Cardiac fibroblast (primary cell): ENCODE results near the gene CHN2.

ENCODE experiments used
- DNase-seq, 2 donors: peaks; one replicate each; pipeline versions ENCODE4 v3.0.0 to v3.0.0-alpha.2; 2010; ENCODE audit warnings: low read depth in 2 of 2
- H3K4me3 ChIP-seq, 2 donors: replicated peaks in 1 of 2; 1 replicate in 1 of 2; 2 replicates in 1 of 2; pipeline ENCODE4 v1.5.1; 2011; ENCODE audit warnings: low read depth in 2 of 2, low read length in 2 of 2, mild to moderate bottlenecking in 2 of 2, moderate library complexity in 1 of 2
- CTCF ChIP-seq: IDR thresholded peaks from one replicate; pipeline ENCODE4 v1.5.1; 2011; ENCODE audit warnings: low read depth, mild to moderate bottlenecking, low read length, inconsistent platforms

CHN2 gene

DNA sequence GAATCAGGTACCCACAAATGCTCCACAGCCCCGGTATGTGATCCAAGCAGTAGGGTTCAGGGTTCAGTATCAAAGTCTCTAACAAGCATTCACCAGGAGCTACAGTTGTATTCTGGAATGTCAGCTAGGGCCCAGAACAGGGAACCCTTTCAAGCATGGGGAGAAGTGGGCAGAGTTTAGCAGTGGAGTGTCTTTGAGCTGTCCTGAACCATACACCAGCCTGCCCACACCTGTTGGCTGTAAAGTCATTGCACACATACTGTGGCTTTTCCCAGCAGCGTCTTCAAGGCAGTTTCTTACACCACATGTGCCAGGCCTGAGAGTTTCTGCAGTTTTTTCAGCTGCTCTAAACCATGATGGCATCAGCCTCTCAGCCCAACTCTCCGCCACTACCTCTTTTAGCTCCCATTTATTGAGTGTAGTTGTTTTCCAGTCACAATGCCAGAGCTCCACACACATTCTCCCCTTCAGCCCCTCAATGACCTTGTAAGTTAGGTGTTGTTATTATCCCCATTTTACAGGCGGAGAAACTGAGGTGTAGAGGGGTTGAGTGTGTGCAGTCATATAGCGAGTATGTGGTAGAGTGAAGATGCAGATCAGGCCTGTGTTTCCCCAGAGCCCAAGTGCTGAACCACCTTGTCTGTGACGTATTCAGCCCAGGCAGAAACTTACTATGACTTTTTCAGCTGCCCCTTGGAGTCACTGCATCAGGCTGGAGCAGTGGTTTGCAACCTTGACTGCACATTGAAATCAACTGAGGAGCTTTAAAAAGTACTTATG is 83.1 kb downstream of the CHN2 start:
- no peak for TF ChIP-seq CTCF
- DNase-seq = no peak
- no peak overlapping the region for H3K4me3 ChIP-seq

DNA sequence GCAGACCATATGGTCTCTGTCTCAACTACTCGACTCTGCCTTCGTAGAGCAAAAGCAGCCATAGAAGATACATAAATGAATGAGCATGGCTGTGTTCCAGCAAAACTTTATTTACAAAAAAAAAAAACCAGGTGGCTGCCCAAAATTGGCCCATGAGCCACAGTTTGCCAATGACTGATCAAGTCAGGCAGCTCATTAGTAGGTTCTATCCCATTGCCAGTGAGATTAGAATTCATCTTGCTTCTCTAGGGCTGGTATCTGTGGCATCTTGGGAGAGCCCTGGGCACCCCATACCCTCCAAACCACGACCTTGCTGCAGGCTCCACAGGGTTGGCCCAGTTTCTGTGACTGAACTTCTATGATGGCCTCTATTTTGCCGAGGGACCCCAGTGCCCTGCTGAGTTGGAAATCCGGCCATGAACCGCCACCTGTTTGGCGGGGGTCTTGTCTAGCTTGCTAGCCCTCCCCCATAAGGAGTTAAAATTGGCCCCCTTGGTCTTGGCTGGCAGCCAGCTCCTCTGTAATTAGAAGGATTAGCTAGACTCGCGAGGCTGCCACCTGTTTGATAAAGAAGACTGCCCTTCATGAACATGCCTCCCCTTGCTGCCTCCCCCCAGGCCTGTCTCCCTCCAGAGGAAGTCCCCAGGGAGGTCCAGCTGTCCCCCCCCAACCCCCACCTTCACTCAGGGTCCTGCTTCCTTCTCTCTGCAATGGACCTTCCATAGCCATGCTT is 83.9 kb downstream of the CHN2 start:
- no peak overlapping the region for H3K4me3 ChIP-seq
- no peak for TF ChIP-seq CTCF
- DNase-seq = no peak

- H3K4me3 ChIP-seq = no peak overlapping the region
- DNase-seq = peak; percentile 60 to 61
- no peak for TF ChIP-seq CTCF
Observed at GRCh38 chr7:29281782-29282541, 87.4 kb downstream of the CHN2 start.

DNA sequence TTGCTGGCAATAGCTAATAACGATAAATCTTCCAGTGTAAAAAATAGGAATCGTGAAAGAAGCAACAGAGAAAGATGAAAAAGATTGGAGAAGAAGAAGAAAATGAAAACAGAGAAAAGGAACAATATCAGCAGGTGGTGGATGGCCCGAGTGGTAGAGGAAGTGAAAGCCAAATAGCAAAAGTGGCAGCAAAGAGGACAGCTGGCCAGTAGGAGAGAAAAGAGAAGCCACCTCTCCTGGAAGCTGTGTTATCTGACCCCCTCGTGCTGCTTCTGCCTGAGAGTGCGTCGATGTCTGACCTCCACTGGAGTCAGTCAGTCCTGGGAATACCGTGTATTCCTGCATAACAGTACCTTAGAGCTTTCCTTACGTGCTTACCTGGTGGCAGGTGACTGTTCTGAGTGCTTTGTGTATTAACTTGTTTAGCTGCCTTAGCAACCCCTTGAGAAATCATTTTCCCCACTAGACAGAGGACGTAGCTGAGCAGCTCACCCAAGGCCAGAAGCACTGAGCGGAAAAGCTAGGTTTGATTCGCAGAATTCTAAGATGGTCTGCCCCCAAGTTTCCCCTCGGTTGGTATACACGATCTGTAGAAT is 88.3 kb downstream of the CHN2 start:
- TF ChIP-seq CTCF = no peak
- DNase-seq = no peak
- no peak overlapping the region for H3K4me3 ChIP-seq

DNA sequence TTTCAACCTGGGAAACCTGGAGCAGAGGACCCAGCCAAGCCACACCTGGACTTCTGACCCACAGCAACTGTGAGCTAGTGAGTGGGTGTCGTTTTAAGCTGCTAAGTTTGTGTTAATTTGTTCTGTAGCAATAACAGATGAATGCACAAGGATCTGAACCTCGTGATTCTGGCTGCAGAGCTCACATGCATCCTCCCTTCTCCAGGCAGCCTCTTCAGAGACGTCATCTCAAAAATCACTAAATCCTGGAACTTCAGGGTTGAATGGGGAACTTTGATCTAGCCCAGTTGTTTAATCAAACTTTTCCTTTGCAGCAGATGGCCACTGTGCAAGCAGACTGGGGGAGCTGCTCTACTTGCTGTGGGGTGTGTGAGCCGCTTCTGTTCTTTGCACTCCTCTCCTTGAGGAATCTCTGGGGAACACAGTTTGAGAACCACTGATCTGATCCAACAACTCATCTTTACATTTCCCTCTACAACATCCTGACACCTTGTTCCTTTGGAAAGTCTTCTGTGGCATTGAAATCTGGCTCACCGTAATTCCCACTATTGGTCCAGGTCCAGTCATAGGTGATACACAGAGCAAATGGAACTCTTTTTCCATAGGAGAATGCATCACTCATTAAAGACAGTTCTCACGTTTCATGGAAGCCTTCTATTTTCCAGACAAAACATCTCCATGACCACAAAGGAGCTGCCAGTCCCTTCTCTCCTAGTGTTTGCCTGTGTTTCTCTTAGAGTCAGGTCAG is 90.3 kb downstream of the CHN2 start:
- TF ChIP-seq CTCF = no peak
- no peak overlapping the region for H3K4me3 ChIP-seq
- DNase-seq = no peak

GRCh38 chr7:29285444-29285793 is 90.8 kb downstream of the CHN2 start:
- no peak for TF ChIP-seq CTCF
- no peak overlapping the region for H3K4me3 ChIP-seq
- peak; percentile 88 to 92 for DNase-seq
